Panc1 (cell line): ENCODE measurements around the gene WDFY3. TPM values are rescaled to one million over a fixed set of nuclear protein-coding genes. Genes with fewer than 3 reads are reported as not detected.
"Not testable (repeated sequence)": the region's sequence is repeated elsewhere in the genome, so short reads cannot be mapped to it uniquely, and the experiment has no call there.

Source experiments
- ATAC-seq: fragments of 200-7000 bp; cut with Tn5 transposase; 2 replicates; pipeline ENCODE4 v1.9.1; 2020; ENCODE audit warnings: mild to moderate bottlenecking, moderate library complexity
- BruUV-seq: library from RNA; stranded (reverse); fragments of 400-500 nt; replicated peaks from 2 replicates; lab custom pipeline; 2021; lab: Mats Ljungman, UMichigan
- CTCF ChIA-PET: fragments of 300-600 bp; sonication (Branson Sonifier 250); formaldehyde crosslinking; loops from one replicate; lab custom pipeline; 2022; ENCODE audit warnings: antibody characterized with exemption; lab: Charles Lee
- POLR2A ChIA-PET: fragments of 300-600 bp; sonication (Branson Sonifier 250); formaldehyde crosslinking; loops from one replicate; lab custom pipeline; 2022; ENCODE audit warnings: antibody characterized with exemption; lab: Charles Lee
- DNase-seq: peaks from one replicate; pipeline ENCODE4 v3.0.0-alpha.2; 2010; ENCODE audit warnings: low read depth, low spot score
- H3K27ac ChIP-seq: 2 replicates; pipeline ENCODE4 v1.5.1; 2011; ENCODE audit warnings: mild to moderate bottlenecking, low read length, inconsistent platforms
- H3K27me3 ChIP-seq: fragments of 200-500 bp; sonication (Bioruptor generic); 2 replicates; pipeline ENCODE4 v1.6.0; 2014; ENCODE audit warnings: low read length, inconsistent platforms; ENCODE audit not compliant: control insufficient read depth, insufficient read depth
- H3K36me3 ChIP-seq: fragments of 200-500 bp; sonication (Bioruptor generic); 2 replicates; pipeline ENCODE4 v1.5.1; 2014; ENCODE audit warnings: inconsistent platforms, mild to moderate bottlenecking, low read length, moderate library complexity; ENCODE audit not compliant: control insufficient read depth, insufficient read depth
- H3K4me1 ChIP-seq: 2 replicates; pipeline ENCODE4 v1.5.1; 2011; ENCODE audit warnings: inconsistent platforms, mild to moderate bottlenecking, low read length, moderate library complexity; ENCODE audit not compliant: control insufficient read depth, insufficient read depth
- H3K4me3 ChIP-seq, 2 experiments: 2 replicates each; pipeline ENCODE4 v1.5.1; 2011 to 2012; ENCODE audit warnings: low read depth in 2 of 2, low read length in 2 of 2, mild to moderate bottlenecking in 2 of 2, inconsistent platforms in 1 of 2, moderate library complexity in 1 of 2
- H3K9me3 ChIP-seq: fragments of 200-500 bp; sonication (Bioruptor generic); 2 replicates; pipeline ENCODE4 v1.5.1; 2014; ENCODE audit warnings: low read depth, mild to moderate bottlenecking, inconsistent platforms, low read length, moderate library complexity; ENCODE audit not compliant: control insufficient read depth, insufficient read depth
- CTCF ChIP-seq: fragments of 450-650 bp; IDR thresholded peaks from 2 replicates; pipeline ENCODE4 v1.5.1; 2017; ENCODE audit warnings: mild to moderate bottlenecking
- POLR2AphosphoS5 ChIP-seq: IDR thresholded peaks from 2 replicates; pipeline ENCODE4 v1.6.1; 2012; ENCODE audit warnings: mild to moderate bottlenecking, low read depth, low read length, moderate library complexity
- REST ChIP-seq, 2 experiments: IDR thresholded peaks; 2 replicates each; pipeline ENCODE4 v1.6.1; 2011 to 2012; ENCODE audit warnings: low read depth in 2 of 2, control low read depth in 1 of 2, low read length in 1 of 2, mild to moderate bottlenecking in 1 of 2, moderate library complexity in 1 of 2; ENCODE audit not compliant: insufficient read depth in 1 of 2
- SIN3A ChIP-seq: IDR thresholded peaks from 2 replicates; pipeline ENCODE4 v1.6.1; 2012; ENCODE audit warnings: low read depth, mild to moderate bottlenecking, low read length, moderate library complexity, borderline replicate concordance; ENCODE audit not compliant: insufficient read depth
- TCF7L2 ChIP-seq: IDR thresholded peaks from 2 replicates; pipeline ENCODE4 v1.6.1; 2011; ENCODE audit warnings: mild to moderate bottlenecking, low read depth, low read length, inconsistent platforms
- in situ Hi-C: cut with HindIII; loops from 2 replicates; pipeline ENCODE4 v1.10.0; 2016; ENCODE audit warnings: low sequenced_read_pairs, low pct_unique_long_range_greater_than_20kb
- intact Hi-C: fragments of 100-400 bp; cut with micrococcal nuclease; formaldehyde crosslinking; loops from one replicate; pipeline ENCODE4 v1.10.0; 2022; ENCODE audit not compliant: unreplicated experiment
- total RNA-seq: library from RNA; stranded (reverse); gene quantifications from one replicate; pipeline ENCODE4 v1.2.1, GENCODE V29; 2021; ENCODE audit not compliant: unreplicated experiment

The WDFY3 gene
- total RNA-seq, 1 experiment from 2014 or later: 47.8 TPM

- no TSS peak for BruUV-seq
- Histone ChIP-seq H3K27me3 (no peaks in the 10 kb centered on the region), H3K27ac (no peak overlapping the region), H3K36me3 (no peaks in the 10 kb centered on the region), H3K4me3 (no peak overlapping the region), H3K9me3 (no peaks in the 10 kb centered on the region), H3K4me1 (no peaks in the 10 kb centered on the region)
- DNase-seq (no peak), ATAC-seq (no peak)
- ChIA-PET CTCF (no interaction called here), POLR2A (interaction anchor here (0.7 kb wide), 1 partner anchor 13 kb away, joined by 3 read pairs; no protein-coding TSS in a partner anchor)
- in situ Hi-C loops: no loop called here
- intact Hi-C loops: no loop called here
- TF ChIP-seq POLR2AphosphoS5: no peak
- no peak for TF ChIP-seq CTCF
- no peak for TF ChIP-seq SIN3A
- TF ChIP-seq TCF7L2: no peak
- no peak for TF ChIP-seq REST (IDR thresholded peaks at IDR 0.05; ENCODE audit: insufficient read depth in 1 of 2, low read depth in 2 of 2, low read length in 1 of 2)
Observed at GRCh38 chr4:84666439-84666838, 300.1 kb downstream of the WDFY3 start.

- POLR2A ChIA-PET, intact Hi-C loops: not testable (repeated sequence)
Observed at GRCh38 chr4:84664767-84665166, 301.7 kb downstream of the WDFY3 start.

GRCh38 chr4:84661191-84661939, 305.1 kb downstream of the WDFY3 start:
- TF ChIP-seq TCF7L2 (no peak), REST (IDR thresholded peaks at IDR 0.05; ENCODE audit: insufficient read depth in 1 of 2, low read depth in 2 of 2, low read length in 1 of 2) (no peak), SIN3A (no peak), POLR2AphosphoS5 (no peak), CTCF (no peak)
- Histone ChIP-seq H3K27me3 (no peaks in the 10 kb centered on the region), H3K36me3 (no peaks in the 10 kb centered on the region), H3K4me1 (no peaks in the 10 kb centered on the region), H3K9me3 (no peaks in the 10 kb centered on the region), H3K4me3 (no peak overlapping the region), H3K27ac (no peak overlapping the region)
- in situ Hi-C loops: no loop called here
- ATAC-seq: no peak
- DNase-seq: no peak
- ChIA-PET POLR2A (no interaction called here), CTCF (no interaction called here)
- intact Hi-C loops: no loop called here
- no TSS peak for BruUV-seq

More at GRCh38 chr4:84664767-84665166, 301.7 kb downstream of the WDFY3 start:
- CTCF ChIA-PET, H3K4me3 ChIP-seq, DNase-seq, BruUV-seq, ATAC-seq, H3K36me3 ChIP-seq, H3K27ac ChIP-seq, H3K9me3 ChIP-seq, H3K4me1 ChIP-seq, H3K27me3 ChIP-seq, in situ Hi-C loops: not testable (repeated sequence)
